ENCODE results near the gene SIRPA. TPM values are rescaled to one million over a fixed set of nuclear protein-coding genes. Genes with fewer than 3 reads are reported as not detected.

SIRPA gene
- total and polyA plus RNA-seq, 2 donors (not counting 1 experiment from before 2014, with no cell fraction given), result 25.1 to 26.6 TPM

- H3K27ac ChIP-seq (ENCODE audit: insufficient read depth, low read length), result no peak overlapping the region
- DNase-seq (ENCODE audit: low read depth in 2 of 2), result peak in 1 of 2 donors; percentile 28
- no peak overlapping the region for H3K4me2 ChIP-seq (ENCODE audit: extremely low read depth, insufficient read depth, low read length)
- no peaks in the 10 kb centered on the region for H3K36me3 ChIP-seq (ENCODE audit: control insufficient read depth, insufficient read depth, low read length)
- H3K9ac ChIP-seq (ENCODE audit: insufficient read depth, low read length), result no peak overlapping the region
- H3K4me3 ChIP-seq (replicated peaks in 1 of 4; ENCODE audit: control extremely low read depth in 1 of 4, insufficient read depth in 1 of 4, low read depth in 3 of 4, low read length in 4 of 4), result no peak overlapping the region
- H3K9me3 ChIP-seq (ENCODE audit: control insufficient read depth, insufficient read depth, low read depth, low read length), result no peaks in the 10 kb centered on the region
- TF ChIP-seq EZH2 (IDR thresholded peaks at IDR 0.05; ENCODE audit: low read length, missing control alignments) (no peak), CTCF (conservative IDR thresholded peaks at IDR 0.05 in 1 of 2, IDR thresholded peaks at IDR 0.05 in 1 of 2; ENCODE audit: low read depth in 1 of 2, low read length in 2 of 2) (no peak)
- no peak overlapping the region for H2AFZ ChIP-seq (ENCODE audit: low read length)
- no peaks in the 10 kb centered on the region for H3K79me2 ChIP-seq (ENCODE audit: control insufficient read depth, insufficient read depth, low read length)
- no peaks in the 10 kb centered on the region for H4K20me1 ChIP-seq (ENCODE audit: control insufficient read depth, extremely low read depth, insufficient read depth, low read length)
- peaks cover 3% of the 10 kb centered on the region for H3K4me1 ChIP-seq (ENCODE audit: control insufficient read depth, extremely low read depth, insufficient read depth, low read length)
- peaks cover 10% of the 10 kb centered on the region for H3K27me3 ChIP-seq (ENCODE audit: control insufficient read depth, insufficient read depth, low read length)
These were observed 31.9 kb upstream of the SIRPA start for GRCh38 chr20:1863296-1863695.

- H3K4me1 ChIP-seq (ENCODE audit: control insufficient read depth, extremely low read depth, insufficient read depth, low read length), result no peaks in the 10 kb centered on the region
- no peak overlapping the region for H3K9ac ChIP-seq (ENCODE audit: insufficient read depth, low read length)
- peaks cover 10% of the 10 kb centered on the region for H3K27me3 ChIP-seq (ENCODE audit: control insufficient read depth, insufficient read depth, low read length)
- no peak for DNase-seq (ENCODE audit: low read depth in 2 of 2)
- no peak overlapping the region for H2AFZ ChIP-seq (ENCODE audit: low read length)
- no peak overlapping the region for H3K4me2 ChIP-seq (ENCODE audit: extremely low read depth, insufficient read depth, low read length)
- no peaks in the 10 kb centered on the region for H3K79me2 ChIP-seq (ENCODE audit: control insufficient read depth, insufficient read depth, low read length)
- TF ChIP-seq CTCF (conservative IDR thresholded peaks at IDR 0.05 in 1 of 2, IDR thresholded peaks at IDR 0.05 in 1 of 2; ENCODE audit: low read depth in 1 of 2, low read length in 2 of 2) (no peak), EZH2 (IDR thresholded peaks at IDR 0.05; ENCODE audit: low read length, missing control alignments) (peak; percentile 50)
- H3K4me3 ChIP-seq (replicated peaks in 1 of 4; ENCODE audit: control extremely low read depth in 1 of 4, insufficient read depth in 1 of 4, low read depth in 3 of 4, low read length in 4 of 4), result no peak overlapping the region
- H3K36me3 ChIP-seq (ENCODE audit: control insufficient read depth, insufficient read depth, low read length), result no peaks in the 10 kb centered on the region
- no peaks in the 10 kb centered on the region for H4K20me1 ChIP-seq (ENCODE audit: control insufficient read depth, extremely low read depth, insufficient read depth, low read length)
- no peaks in the 10 kb centered on the region for H3K9me3 ChIP-seq (ENCODE audit: control insufficient read depth, insufficient read depth, low read depth, low read length)
- no peak overlapping the region for H3K27ac ChIP-seq (ENCODE audit: insufficient read depth, low read length)
These were observed 28.4 kb upstream of the SIRPA start for GRCh38 chr20:1866834-1867233.

GRCh38 chr20:1867495-1868260 is 27.5 kb upstream of the SIRPA start:
- no peak overlapping the region for H3K4me2 ChIP-seq (ENCODE audit: extremely low read depth, insufficient read depth, low read length)
- no peak overlapping the region for H3K27ac ChIP-seq (ENCODE audit: insufficient read depth, low read length)
- H3K79me2 ChIP-seq (ENCODE audit: control insufficient read depth, insufficient read depth, low read length), result no peaks in the 10 kb centered on the region
- no peak overlapping the region for H3K9ac ChIP-seq (ENCODE audit: insufficient read depth, low read length)
- no peaks in the 10 kb centered on the region for H3K9me3 ChIP-seq (ENCODE audit: control insufficient read depth, insufficient read depth, low read depth, low read length)
- no peak overlapping the region for H3K4me3 ChIP-seq (replicated peaks in 1 of 4; ENCODE audit: control extremely low read depth in 1 of 4, insufficient read depth in 1 of 4, low read depth in 3 of 4, low read length in 4 of 4)
- H3K27me3 ChIP-seq (ENCODE audit: control insufficient read depth, insufficient read depth, low read length), result peaks cover 10% of the 10 kb centered on the region
- no peaks in the 10 kb centered on the region for H3K4me1 ChIP-seq (ENCODE audit: control insufficient read depth, extremely low read depth, insufficient read depth, low read length)
- H3K36me3 ChIP-seq (ENCODE audit: control insufficient read depth, insufficient read depth, low read length), result no peaks in the 10 kb centered on the region
- DNase-seq (ENCODE audit: low read depth in 2 of 2), result no peak
- no peak overlapping the region for H2AFZ ChIP-seq (ENCODE audit: low read length)
- H4K20me1 ChIP-seq (ENCODE audit: control insufficient read depth, extremely low read depth, insufficient read depth, low read length), result no peaks in the 10 kb centered on the region
- TF ChIP-seq EZH2 (IDR thresholded peaks at IDR 0.05; ENCODE audit: low read length, missing control alignments) (no peak), CTCF (conservative IDR thresholded peaks at IDR 0.05 in 1 of 2, IDR thresholded peaks at IDR 0.05 in 1 of 2; ENCODE audit: low read depth in 1 of 2, low read length in 2 of 2) (no peak)

All from fibroblast of lung (primary cell).